Measurements from ENCODE around the gene ZNF3.

ZNF3 gene

GRCh38 chr7:100049441-100050291 lies 31.9 kb downstream of the ZNF3 start, which contains the start of gene ZSCAN21:
Gene ZSCAN21 (plus strand): TSS chr7:100049774. CDS start chr7:100057007, 7,233 bp downstream.
- CTCF ChIA-PET: interaction anchor here (0.6 kb wide), 1 partner anchor 45 kb away, joined by 3 read pairs; no protein-coding TSS in a partner anchor
- peak; percentile 90 for DNase-seq (ENCODE audit: low spot score)
- POLR2A ChIA-PET (ENCODE audit: low non-redundant PET): interaction anchor here (0.6 kb wide), 1 partner anchor 75 kb away, joined by 3 read pairs; no protein-coding TSS in a partner anchor
- peak within 1 kb of the TSS; percentile 91 for H3K27ac ChIP-seq
- TF ChIP-seq CTCF (conservative IDR thresholded peaks at IDR 0.05; ENCODE audit: low read depth): peak; percentile 23; the same call in 1 of the 2 replicates

GRCh38 chr7:100048680-100049079 lies 32.8 kb downstream of the ZNF3 start:
- TF ChIP-seq CTCF (conservative IDR thresholded peaks at IDR 0.05; ENCODE audit: low read depth): no peak
- no peak for DNase-seq (ENCODE audit: low spot score)
- ChIA-PET POLR2A (ENCODE audit: low non-redundant PET) (no interaction called here), CTCF (no interaction called here)
- H3K27ac ChIP-seq: no peak overlapping the region

- ChIA-PET CTCF (no interaction called here), POLR2A (ENCODE audit: low non-redundant PET) (interaction anchor here (0.7 kb wide), 1 partner anchor 80 kb away, joined by 3 read pairs; no protein-coding TSS in a partner anchor)
- DNase-seq (ENCODE audit: low spot score): peak; percentile 33
- peak; percentile 44 for TF ChIP-seq CTCF (conservative IDR thresholded peaks at IDR 0.05; ENCODE audit: low read depth)
- H3K27ac ChIP-seq: peak overlapping the region; percentile 24
These were observed 36.8 kb downstream of the ZNF3 start for GRCh38 chr7:100044718-100045117.

- ChIA-PET CTCF (interaction anchor here (0.5 kb wide), 1 partner anchor 43 kb away, joined by 4 read pairs; no protein-coding TSS in a partner anchor), POLR2A (ENCODE audit: low non-redundant PET) (no interaction called here)
- H3K27ac ChIP-seq: no peak overlapping the region
- TF ChIP-seq CTCF (conservative IDR thresholded peaks at IDR 0.05; ENCODE audit: low read depth): no peak
- DNase-seq (ENCODE audit: low spot score): no peak
These were observed 40.9 kb downstream of the ZNF3 start for GRCh38 chr7:100040575-100040974.

GRCh38 chr7:100038326-100038725 lies 43.2 kb downstream of the ZNF3 start:
- no peak for TF ChIP-seq CTCF (conservative IDR thresholded peaks at IDR 0.05; ENCODE audit: low read depth)
- POLR2A ChIA-PET (ENCODE audit: low non-redundant PET): no interaction called here
- DNase-seq (ENCODE audit: low spot score): no peak
- CTCF ChIA-PET: interaction anchor here (0.7 kb wide), 1 partner anchor 15 kb away, joined by 4 read pairs; no protein-coding TSS in a partner anchor
- H3K27ac ChIP-seq: no peak overlapping the region

GRCh38 chr7:100035876-100036275 lies 45.6 kb downstream of the ZNF3 start:
- POLR2A ChIA-PET (ENCODE audit: low non-redundant PET): no interaction called here

More at GRCh38 chr7:100035876-100036275, 45.6 kb downstream of the ZNF3 start:
- no peak for TF ChIP-seq CTCF (conservative IDR thresholded peaks at IDR 0.05; ENCODE audit: low read depth)
- DNase-seq (ENCODE audit: low spot score): no peak
- CTCF ChIA-PET: interaction anchor here (0.6 kb wide), 1 partner anchor 9 kb away, joined by 3 read pairs; no protein-coding TSS in a partner anchor
- no peak overlapping the region for H3K27ac ChIP-seq

All from RWPE1 (cell line).